ENCODE measurements around the gene PIK3CG. TPM values are rescaled to one million over a fixed set of nuclear protein-coding genes. Genes with fewer than 3 reads are reported as not detected.

The PIK3CG gene
- polyA plus RNA-seq, 3 donors = 17.9 to 31.2 (median 20.7) TPM

DNA sequence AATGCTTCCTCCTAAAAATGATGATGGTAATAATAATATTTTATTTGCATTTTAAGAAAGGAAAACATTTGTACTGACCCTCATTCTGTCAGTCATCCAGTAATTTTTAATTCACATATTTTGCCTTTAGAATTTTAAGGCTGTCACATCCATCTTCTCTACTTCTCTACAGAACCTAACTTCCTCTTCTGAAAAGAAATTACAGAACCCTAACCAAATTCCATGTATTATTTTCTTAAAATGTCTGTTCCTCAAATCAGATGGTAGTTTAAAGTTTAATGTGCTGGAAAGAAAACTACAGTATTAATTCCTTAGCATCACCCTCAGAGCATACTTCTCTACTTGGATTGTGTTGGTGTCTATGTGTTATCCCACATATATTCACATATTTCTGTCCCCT is 9.0 kb downstream of the PIK3CG start:
- H3K9me3 Mint-ChIP-seq = no peaks in the 10 kb centered on the region
- Histone ChIP-seq H3K4me1 (ENCODE audit: control insufficient read depth in 1 of 2, insufficient read depth in 2 of 2, low read length in 2 of 2) (peaks cover 53 to 64% of the 10 kb centered on the region in 2 donors), H3K27ac (ENCODE audit: low read depth in 1 of 2, low read length in 2 of 2) (peak overlapping the region in 1 of 2 donors; percentile 88), H3K27me3 (ENCODE audit: control insufficient read depth in 2 of 2, insufficient read depth in 2 of 2, low read length in 2 of 2) (no peaks in the 10 kb centered on the region), H3K36me3 (replicated peaks in 1 of 2; ENCODE audit: control insufficient read depth in 1 of 2, insufficient read depth in 2 of 2, low read length in 2 of 2) (peaks cover 48 to 77% of the 10 kb centered on the region in 2 donors), H3K4me3 (replicated peaks in 1 of 3; ENCODE audit: low read depth in 2 of 3, low read length in 3 of 3) (peak overlapping the region in 1 of 3 experiments; percentile 16), H3K9me3 (replicated peaks in 1 of 2; ENCODE audit: control insufficient read depth in 1 of 2, insufficient read depth in 1 of 2, low read length in 2 of 2) (no peaks in the 10 kb centered on the region), H3K9ac (ENCODE audit: insufficient read depth, low read length, poor library complexity, severe bottlenecking) (no peak overlapping the region), H3K79me2 (ENCODE audit: insufficient read depth, low read length) (peaks cover 97% of the 10 kb centered on the region), H2AFZ (ENCODE audit: insufficient read depth, low read depth, low read length, poor library complexity, severe bottlenecking) (no peak overlapping the region), H3K4me2 (replicated peaks; ENCODE audit: extremely low read depth, low read length, poor library complexity, severe bottlenecking) (peak overlapping the region; percentile 14), H4K20me1 (ENCODE audit: insufficient read depth, low read length) (peaks cover 16% of the 10 kb centered on the region)
- no peaks in the 10 kb centered on the region for H3K27me3 Mint-ChIP-seq (ENCODE audit: low read depth in 3 of 3)
- peak in 1 of 3 donors; percentile 30 for DNase-seq
- peak overlapping the region; percentile 43 to 82 (median 71) for H3K27ac Mint-ChIP-seq
- TF ChIP-seq CTCF (IDR thresholded peaks at IDR 0.05) = no peak
- H3K4me1 Mint-ChIP-seq = peaks cover 69% of the 10 kb centered on the region
- H3K4me3 Mint-ChIP-seq = no peak overlapping the region
- intact Hi-C loops (cut with micrococcal nuclease) = loop anchor here in 1 of 2 donors (5.0 kb wide), 2 partner anchors 97 to 293 kb away; partner anchors contain the start of gene HBP1
- peaks cover 79 to 84% of the 10 kb centered on the region in 2 donors for H3K36me3 Mint-ChIP-seq

- H3K79me2 ChIP-seq (ENCODE audit: insufficient read depth, low read length) = peaks cover 90% of the 10 kb centered on the region
- H3K4me3 Mint-ChIP-seq = no peak overlapping the region
- peaks cover 81 to 86% of the 10 kb centered on the region in 2 donors for H3K36me3 Mint-ChIP-seq
- H3K9me3 ChIP-seq (replicated peaks in 1 of 2; ENCODE audit: control insufficient read depth in 1 of 2, insufficient read depth in 1 of 2, low read length in 2 of 2) = no peaks in the 10 kb centered on the region
- no peak overlapping the region for H3K4me3 ChIP-seq (replicated peaks in 1 of 3; ENCODE audit: low read depth in 2 of 3, low read length in 3 of 3)
- no peak overlapping the region for H3K4me2 ChIP-seq (replicated peaks; ENCODE audit: extremely low read depth, low read length, poor library complexity, severe bottlenecking)
- intact Hi-C loops (cut with micrococcal nuclease) = no loop called here
- H3K9me3 Mint-ChIP-seq = no peaks in the 10 kb centered on the region
- H3K36me3 ChIP-seq (replicated peaks in 1 of 2; ENCODE audit: control insufficient read depth in 1 of 2, insufficient read depth in 2 of 2, low read length in 2 of 2) = peaks cover 54 to 80% of the 10 kb centered on the region in 2 donors
- no peak overlapping the region for H2AFZ ChIP-seq (ENCODE audit: insufficient read depth, low read depth, low read length, poor library complexity, severe bottlenecking)
- no peaks in the 10 kb centered on the region for H3K27me3 ChIP-seq (ENCODE audit: control insufficient read depth in 2 of 2, insufficient read depth in 2 of 2, low read length in 2 of 2)
- H3K4me1 ChIP-seq (ENCODE audit: control insufficient read depth in 1 of 2, insufficient read depth in 2 of 2, low read length in 2 of 2) = peaks cover 38 to 50% of the 10 kb centered on the region in 2 donors
- WGBS (ENCODE audit: insufficient coverage) = no CpG with 5 or more reads among the region's 1 CpG
- no peak overlapping the region for H3K27ac Mint-ChIP-seq
- no peak overlapping the region for H3K9ac ChIP-seq (ENCODE audit: insufficient read depth, low read length, poor library complexity, severe bottlenecking)
- no peak for TF ChIP-seq CTCF (IDR thresholded peaks at IDR 0.05)
- no peaks in the 10 kb centered on the region for H3K27me3 Mint-ChIP-seq (ENCODE audit: low read depth in 3 of 3)
- peaks cover 55% of the 10 kb centered on the region for H3K4me1 Mint-ChIP-seq
- H3K27ac ChIP-seq (ENCODE audit: low read depth in 1 of 2, low read length in 2 of 2) = no peak overlapping the region
- H4K20me1 ChIP-seq (ENCODE audit: insufficient read depth, low read length) = peaks cover 16% of the 10 kb centered on the region
- no peak for DNase-seq
Measured at GRCh38 chr7:106875508-106875907, 10.4 kb downstream of the PIK3CG start.

Data from CD14-positive monocyte (primary cell).